Measurements from ENCODE around the gene UPP2. TPM values are rescaled to one million over a fixed set of nuclear protein-coding genes. Genes with fewer than 3 reads are reported as not detected.

The UPP2 gene
- total and polyA plus RNA-seq, 2 of the 13 experiments (the other 11 are each of a cell fraction or from before 2014, with no cell fraction given) = 0.07 to 0.28 TPM

DNA sequence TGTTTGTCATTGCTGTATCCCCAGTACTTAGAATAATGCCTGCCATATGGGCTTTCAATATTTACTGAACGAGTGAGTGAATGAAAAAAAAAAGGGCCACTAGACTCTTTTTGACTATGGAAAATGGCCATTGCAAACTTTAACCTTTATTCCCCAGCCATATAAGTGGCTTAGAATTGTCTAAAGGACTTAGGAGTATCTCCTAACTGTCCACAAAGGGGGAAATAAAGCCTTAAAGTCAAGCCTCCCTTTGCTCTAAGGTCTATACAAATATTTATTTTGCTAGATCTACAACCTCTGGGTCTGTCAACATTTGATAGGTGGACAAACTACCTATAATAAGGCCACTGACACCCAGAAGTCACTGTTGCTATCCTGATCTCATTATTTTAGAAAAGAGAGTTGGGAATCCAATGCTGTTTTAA is 25.7 kb downstream of the UPP2 start:
- ChIA-PET CTCF (ENCODE audit: low intra/inter-chr PET ratio, low total read pairs) (no interaction called here), POLR2A (interaction anchor here (1.6 kb wide), 1 partner anchor 14 kb away, joined by 5 read pairs; no protein-coding TSS in a partner anchor)
- intact Hi-C loops (cut with micrococcal nuclease; ENCODE audit: unreplicated experiment) = loop anchor here (2.0 kb wide), 1 partner anchor 49 kb away; no protein-coding TSS in a partner anchor
- Histone ChIP-seq H3K27me3 (ENCODE audit: control insufficient read depth in 1 of 2, insufficient read depth in 2 of 2, low read length in 2 of 2) (no peaks in the 10 kb centered on the region), H2AFZ (ENCODE audit: low read length) (no peak overlapping the region), H3K36me3 (replicated peaks in 1 of 2; ENCODE audit: control insufficient read depth in 1 of 2, insufficient read depth in 2 of 2, low read length in 2 of 2) (no peaks in the 10 kb centered on the region), H3K27ac (ENCODE audit: extremely low read length, insufficient read depth, low read length) (peak overlapping the region; percentile 98), H4K20me1 (ENCODE audit: insufficient read depth, low read length) (no peaks in the 10 kb centered on the region), H3K4me1 (ENCODE audit: insufficient read depth, low read length) (peaks cover 90% of the 10 kb centered on the region), H3K79me2 (ENCODE audit: insufficient read depth, low read length) (no peaks in the 10 kb centered on the region), H3K4me2 (ENCODE audit: low read depth, low read length) (peak overlapping the region; percentile 60), H3K9me3 (ENCODE audit: low read length) (no peaks in the 10 kb centered on the region), H3K9ac (ENCODE audit: insufficient read depth, low read depth, low read length) (no peak overlapping the region), H3K4me3 (replicated peaks in 1 of 3; ENCODE audit: insufficient read depth in 1 of 3, low read depth in 2 of 3, low read length in 3 of 3) (peak overlapping the region in 2 of 3 experiments; percentile 9 to 36; a peak in 2 of 6 replicates)
- ATAC-seq (peak; percentile 33), FAIRE-seq (no peak), DNase-seq (ENCODE audit: low spot score) (peak; percentile 73)
- in situ Hi-C loops (cut with HindIII; ENCODE audit: extremely low pct_ligation_motif_present, low pct_unique_long_range_greater_than_20kb) = no loop called here
- 0% methylated on average over 1 of the region's 1 CpG for WGBS (ENCODE audit: low lambda C conversion rate)
- no TSS peak for BruUV-seq (replicated peaks)
- TF ChIP-seq HDAC1 (CRISPR knock-in tag; IDR thresholded peaks at IDR 0.05) (peak; percentile 67), PRDM15 (CRISPR knock-in tag; IDR thresholded peaks at IDR 0.05) (no peak), ZFP36L2 (CRISPR knock-in tag; IDR thresholded peaks at IDR 0.05) (no peak), ZBTB43 (CRISPR knock-in tag; conservative IDR thresholded peaks at IDR 0.05) (no peak), ZNF580 (CRISPR knock-in tag; IDR thresholded peaks at IDR 0.05; ENCODE audit: borderline replicate concordance, low read depth) (no peak), HHEX (CRISPR knock-in tag; IDR thresholded peaks at IDR 0.05) (peak; percentile 68), PATZ1 (CRISPR knock-in tag; IDR thresholded peaks at IDR 0.05) (no peak; the same call in 1 of the 2 replicates), YEATS4 (CRISPR knock-in tag; IDR thresholded peaks at IDR 0.05; ENCODE audit: borderline replicate concordance) (0 out of 2 replicates have a peak, but pooled peaks have one; percentile 2), ERF (CRISPR knock-in tag; IDR thresholded peaks at IDR 0.05) (peak; percentile 62), SIX1 (CRISPR knock-in tag; IDR thresholded peaks at IDR 0.05; ENCODE audit: borderline replicate concordance) (peak; percentile 46), LCORL (IDR thresholded peaks at IDR 0.05) (no peak), LCORL (CRISPR knock-in tag; IDR thresholded peaks at IDR 0.05) (0 out of 2 replicates have a peak, but pooled peaks have one; percentile 29), ZBTB2 (CRISPR knock-in tag; IDR thresholded peaks at IDR 0.05; ENCODE audit: low read depth) (no peak)
- TF ChIP-seq, protein P1, sequence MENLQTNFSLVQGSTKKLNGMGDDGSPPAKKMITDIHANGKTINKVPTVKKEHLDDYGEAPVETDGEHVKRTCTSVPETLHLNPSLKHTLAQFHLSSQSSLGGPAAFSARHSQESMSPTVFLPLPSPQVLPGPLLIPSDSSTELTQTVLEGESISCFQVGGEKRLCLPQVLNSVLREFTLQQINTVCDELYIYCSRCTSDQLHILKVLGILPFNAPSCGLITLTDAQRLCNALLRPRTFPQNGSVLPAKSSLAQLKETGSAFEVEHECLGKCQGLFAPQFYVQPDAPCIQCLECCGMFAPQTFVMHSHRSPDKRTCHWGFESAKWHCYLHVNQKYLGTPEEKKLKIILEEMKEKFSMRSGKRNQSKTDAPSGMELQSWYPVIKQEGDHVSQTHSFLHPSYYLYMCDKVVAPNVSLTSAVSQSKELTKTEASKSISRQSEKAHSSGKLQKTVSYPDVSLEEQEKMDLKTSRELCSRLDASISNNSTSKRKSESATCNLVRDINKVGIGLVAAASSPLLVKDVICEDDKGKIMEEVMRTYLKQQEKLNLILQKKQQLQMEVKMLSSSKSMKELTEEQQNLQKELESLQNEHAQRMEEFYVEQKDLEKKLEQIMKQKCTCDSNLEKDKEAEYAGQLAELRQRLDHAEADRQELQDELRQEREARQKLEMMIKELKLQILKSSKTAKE (CRISPR knock-in tag; IDR thresholded peaks at IDR 0.05; ENCODE audit: borderline replicate concordance) = peak; percentile 51; the same call in 1 of the 2 replicates
